Endodermal cell (in vitro differentiated cells): Measurements from ENCODE around the gene POLR2H. TPM values are rescaled to one million over a fixed set of nuclear protein-coding genes. Genes with fewer than 3 reads are reported as not detected.

Experiments
- DNase-seq: peaks from one replicate; pipeline ENCODE4 v3.0.0-alpha.2; 2017
- H3K27ac ChIP-seq: 2 replicates; pipeline ENCODE4 v1.5.1; 2013; ENCODE audit warnings: mild to moderate bottlenecking, low read depth, low read length, moderate library complexity
- H3K27me3 ChIP-seq: 2 replicates; pipeline ENCODE4 v1.6.1; 2013; ENCODE audit warnings: mild to moderate bottlenecking, low read length, moderate library complexity; ENCODE audit not compliant: insufficient read depth, control insufficient read depth, poor library complexity, severe bottlenecking
- H3K36me3 ChIP-seq: 2 replicates; pipeline ENCODE4 v1.7.0; 2013; ENCODE audit warnings: mild to moderate bottlenecking, low read length, moderate library complexity; ENCODE audit not compliant: control insufficient read depth, insufficient read depth
- H3K4me1 ChIP-seq: one replicate; pipeline ENCODE4 v1.7.0; 2013; ENCODE audit warnings: low read length; ENCODE audit not compliant: control insufficient read depth, insufficient read depth
- H3K4me3 ChIP-seq: 2 replicates; pipeline ENCODE4 v1.5.1; 2013; ENCODE audit warnings: mild to moderate bottlenecking, low read length, moderate library complexity
- H3K9ac ChIP-seq: 2 replicates; pipeline ENCODE4 v1.6.1; 2013; ENCODE audit warnings: mild to moderate bottlenecking, low read length, moderate library complexity; ENCODE audit not compliant: poor library complexity, severe bottlenecking; ENCODE audit errors: extremely low read depth
- H3K9me3 ChIP-seq: 2 replicates; pipeline ENCODE4 v1.6.1; 2013; ENCODE audit warnings: mild to moderate bottlenecking, low read length, moderate library complexity; ENCODE audit not compliant: control insufficient read depth
- H3K27ac Mint-ChIP-seq: 2 replicates; pipeline ENCODE4 v1.8.0; 2020; ENCODE audit warnings: mixed read lengths
- H3K27me3 Mint-ChIP-seq: 2 replicates; pipeline ENCODE4 v1.8.0; 2021; ENCODE audit warnings: mild to moderate bottlenecking, mixed read lengths; ENCODE audit not compliant: insufficient read depth
- H3K36me3 Mint-ChIP-seq: 2 replicates; pipeline ENCODE4 v1.8.0; 2020; ENCODE audit warnings: low read depth, mixed read lengths
- H3K4me1 Mint-ChIP-seq: 2 replicates; pipeline ENCODE4 v1.8.0; 2020; ENCODE audit warnings: mixed read lengths
- H3K4me3 Mint-ChIP-seq: 2 replicates; pipeline ENCODE4 v1.8.0; 2020; ENCODE audit warnings: mild to moderate bottlenecking, moderate library complexity, mixed read lengths
- H3K9me3 Mint-ChIP-seq: 2 replicates; pipeline ENCODE4 v1.8.0; 2020; ENCODE audit warnings: mild to moderate bottlenecking, mixed read lengths
- WGBS, 2 experiments: methylation state at CpG; one replicate each; pipeline versions ENCODE4 v1.1.5 to v1.1.7; 2013; ENCODE audit warnings: missing lambda C conversion rate in 2 of 2, mixed read lengths in 1 of 2; ENCODE audit not compliant: insufficient coverage in 1 of 2, insufficient read length in 1 of 2; 5-methylcytosine and 5-hydroxymethylcytosine counted together
- total RNA-seq, 2 donors: library from RNA; stranded (reverse); fragmentation: NEBNext Ultra II Directional in 1 of 2; extraction: Animal tissue kit (Norgen Biotek cat#: 25700) in 1 of 2; gene quantifications; 2 replicates in 1 of 2; 3 replicates in 1 of 2; pipeline ENCODE4 v1.2.1, GENCODE V29; 2021
- TF ChIP-seq, protein P1 (sequence below): fragments of 200-600 bp; sonication (generic); conservative IDR thresholded peaks from 2 replicates; pipeline ENCODE4 v1.5.0; 2021; ENCODE audit warnings: antibody characterized with exemption, mild to moderate bottlenecking

POLR2H gene
- total RNA-seq, 2 donors from 2014 or later, result 95.9 to 117 TPM

GRCh38 chr3:184334470-184335158 lies 26.9 kb upstream of the POLR2H start:
- Mint-ChIP-seq H3K27me3 (peaks cover 4% of the 10 kb centered on the region), H3K4me1 (peaks cover 9% of the 10 kb centered on the region), H3K27ac (peak overlapping the region; percentile 91), H3K36me3 (peaks cover 51% of the 10 kb centered on the region), H3K4me3 (no peak overlapping the region), H3K9me3 (no peaks in the 10 kb centered on the region)
- WGBS, 2 experiments, result 91 to 92% methylated on average over 7 to 14 of the region's 15 CpGs
- no peak overlapping the region for H3K4me3 ChIP-seq
- H3K9me3 ChIP-seq, result no peaks in the 10 kb centered on the region
- H3K36me3 ChIP-seq, result peaks cover 56% of the 10 kb centered on the region
- H3K4me1 ChIP-seq, result no peaks in the 10 kb centered on the region
- DNase-seq, result no peak
- no peaks in the 10 kb centered on the region for H3K27me3 ChIP-seq
- TF ChIP-seq, protein P1, sequence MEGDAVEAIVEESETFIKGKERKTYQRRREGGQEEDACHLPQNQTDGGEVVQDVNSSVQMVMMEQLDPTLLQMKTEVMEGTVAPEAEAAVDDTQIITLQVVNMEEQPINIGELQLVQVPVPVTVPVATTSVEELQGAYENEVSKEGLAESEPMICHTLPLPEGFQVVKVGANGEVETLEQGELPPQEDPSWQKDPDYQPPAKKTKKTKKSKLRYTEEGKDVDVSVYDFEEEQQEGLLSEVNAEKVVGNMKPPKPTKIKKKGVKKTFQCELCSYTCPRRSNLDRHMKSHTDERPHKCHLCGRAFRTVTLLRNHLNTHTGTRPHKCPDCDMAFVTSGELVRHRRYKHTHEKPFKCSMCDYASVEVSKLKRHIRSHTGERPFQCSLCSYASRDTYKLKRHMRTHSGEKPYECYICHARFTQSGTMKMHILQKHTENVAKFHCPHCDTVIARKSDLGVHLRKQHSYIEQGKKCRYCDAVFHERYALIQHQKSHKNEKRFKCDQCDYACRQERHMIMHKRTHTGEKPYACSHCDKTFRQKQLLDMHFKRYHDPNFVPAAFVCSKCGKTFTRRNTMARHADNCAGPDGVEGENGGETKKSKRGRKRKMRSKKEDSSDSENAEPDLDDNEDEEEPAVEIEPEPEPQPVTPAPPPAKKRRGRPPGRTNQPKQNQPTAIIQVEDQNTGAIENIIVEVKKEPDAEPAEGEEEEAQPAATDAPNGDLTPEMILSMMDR, result no peak
- H3K27ac ChIP-seq, result no peak overlapping the region
- H3K9ac ChIP-seq, result no peak overlapping the region

- Histone ChIP-seq H3K36me3 (peaks cover 49% of the 10 kb centered on the region), H3K4me3 (peak overlapping the region; percentile 81), H3K4me1 (no peaks in the 10 kb centered on the region), H3K27me3 (no peaks in the 10 kb centered on the region), H3K9ac (peak overlapping the region; percentile 80), H3K9me3 (no peaks in the 10 kb centered on the region), H3K27ac (peak overlapping the region; percentile 87)
- H3K9me3 Mint-ChIP-seq, result no peaks in the 10 kb centered on the region
- peaks cover 9% of the 10 kb centered on the region for H3K4me1 Mint-ChIP-seq
- peaks cover 44% of the 10 kb centered on the region for H3K36me3 Mint-ChIP-seq
- peak overlapping the region; percentile 74 for H3K4me3 Mint-ChIP-seq
- H3K27me3 Mint-ChIP-seq, result peaks cover 4% of the 10 kb centered on the region
- WGBS, 2 experiments, result 20 to 73% methylated on average over 1 to 3 of the region's 4 CpGs
- H3K27ac Mint-ChIP-seq, result peak overlapping the region; percentile 96
- TF ChIP-seq, protein P1, result no peak
- no peak for DNase-seq
Observed at GRCh38 chr3:184335291-184335660, 26.2 kb upstream of the POLR2H start.

GRCh38 chr3:184335661-184336546 lies 25.6 kb upstream of the POLR2H start:
- H3K4me3 ChIP-seq, result peak overlapping the region; percentile 81
- H3K36me3 ChIP-seq, result peaks cover 45% of the 10 kb centered on the region
- Mint-ChIP-seq H3K27ac (peak overlapping the region; percentile 96), H3K4me1 (peaks cover 14% of the 10 kb centered on the region), H3K9me3 (no peaks in the 10 kb centered on the region), H3K36me3 (peaks cover 45% of the 10 kb centered on the region), H3K4me3 (peak overlapping the region; percentile 74), H3K27me3 (peaks cover 4% of the 10 kb centered on the region)
- peak overlapping the region; percentile 87 for H3K27ac ChIP-seq
- TF ChIP-seq, protein P1, result peak; percentile 21
- peak; percentile 98 for DNase-seq
- H3K9me3 ChIP-seq, result no peaks in the 10 kb centered on the region
- no peaks in the 10 kb centered on the region for H3K27me3 ChIP-seq
- H3K4me1 ChIP-seq, result no peaks in the 10 kb centered on the region
- peak overlapping the region; percentile 80 for H3K9ac ChIP-seq
- WGBS, 2 experiments, result 1 to 3% methylated on average over 14 to 77 of the region's 77 CpGs
